Right cardiac atrium (tissue), 5 donors: Measurements from ENCODE around the gene RCAN1. TPM values are rescaled to one million over a fixed set of nuclear protein-coding genes. Genes with fewer than 3 reads are reported as not detected.

Experiments used
- ATAC-seq, 2 donors: fragments of 200-7000 bp; cut with Tn5 transposase; one replicate each; pipeline versions ENCODE4 v1.8.0 to v1.9.1; 2020; ENCODE audit warnings: moderate library complexity in 2 of 2, mild to moderate bottlenecking in 1 of 2
- DNase-seq, 3 donors: peaks; one replicate each; pipeline ENCODE4 v3.0.0-alpha.2; 2020
- H3K27ac ChIP-seq: one replicate; pipeline ENCODE4 v1.5.1; 2013; ENCODE audit warnings: mild to moderate bottlenecking, low read length, control low read depth, moderate library complexity
- H3K27me3 ChIP-seq: one replicate; pipeline ENCODE4 v1.6.1; 2013; ENCODE audit not compliant: control insufficient read depth, insufficient read depth
- H3K4me1 ChIP-seq: one replicate; pipeline ENCODE4 v1.6.1; 2013; ENCODE audit warnings: low read length; ENCODE audit not compliant: control insufficient read depth, insufficient read depth
- H3K4me3 ChIP-seq: one replicate; pipeline ENCODE4 v1.5.1; 2013; ENCODE audit warnings: low read length, control low read depth
- H3K9me3 ChIP-seq: one replicate; pipeline ENCODE4 v1.6.1; 2013; ENCODE audit warnings: low read length; ENCODE audit not compliant: control insufficient read depth
- WGBS: extraction: QIAGEN DNeasy Blood & Tissue Kit; methylation state at CpG from one replicate; pipeline ENCODE4 v1.1.7; 2013; 5-methylcytosine and 5-hydroxymethylcytosine counted together
- intact Hi-C, 4 donors: fragments of 100-400 bp; cut with DNase I; formaldehyde crosslinking; loops; one replicate each; pipeline versions ENCODE4 v1.11.0 to v1.14.0; 2022 to 2023
- polyA plus RNA-seq: library from polyadenylated mRNA; stranded (reverse); fragments of 200-250 nt; gene quantifications from one replicate; pipeline ENCODE4 v1.2.3, GENCODE V29; 2013
- total RNA-seq, 4 donors: library from RNA; stranded (reverse); fragmentation: NEBNext Ultra II Directional; extraction: Animal tissue kit (Norgen Biotek cat#: 25700); gene quantifications; one replicate each; pipeline ENCODE4 v1.2.1, GENCODE V29; 2021
- donor health status: healthy with polysubstance abuse.
- donor health status: DM: no; HTN: yes; CAD: no.
- donor health status: DM: no; HTN: no; CAD: no.
- donor health status: DM: no; HTN: yes; CAD: no; lungs with severe emphysema.
- donor health status: DM: yes; HTN: yes; CAD: no.

RCAN1 gene
- total and polyA plus RNA-seq, 5 donors: 26.7 to 39.7 (median 32.4) TPM

DNA sequence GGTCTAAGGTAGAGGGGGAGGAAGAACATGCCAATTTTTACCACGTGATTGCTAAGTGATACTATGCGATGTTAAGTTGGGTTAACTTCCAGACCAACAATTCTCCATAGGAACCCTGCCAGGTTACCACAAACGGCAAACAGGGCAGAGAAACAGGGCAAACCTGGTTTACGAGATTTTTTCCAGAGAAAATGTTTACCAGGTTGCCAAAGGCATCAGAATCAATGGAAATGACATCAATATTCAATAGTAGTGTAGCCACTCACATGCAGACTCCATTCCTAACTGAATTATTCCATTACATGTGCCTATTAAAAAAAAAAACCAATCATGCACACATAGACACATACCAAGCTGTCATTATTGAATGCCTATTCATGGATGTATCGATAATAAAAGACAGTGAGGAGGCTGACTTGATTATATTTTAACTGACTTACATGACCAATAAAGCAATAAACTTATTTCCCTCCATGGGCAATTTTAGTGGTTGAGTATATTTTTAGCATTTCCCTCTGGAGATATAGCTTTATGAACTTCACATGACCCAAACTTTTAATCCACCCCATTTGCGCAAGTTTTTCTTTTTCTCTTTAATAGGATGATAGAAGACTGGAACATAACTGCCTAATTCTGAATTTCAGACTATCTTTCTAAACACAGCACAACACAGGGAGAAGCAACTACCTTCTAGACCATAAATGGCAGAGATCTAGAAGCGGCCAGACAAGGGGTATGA lies 62.4 kb downstream of the RCAN1 start:
- DNase-seq (no peak), ATAC-seq (no peak)
- no peak overlapping the region for H3K4me3 ChIP-seq
- intact Hi-C loops: no loop called here
- no peaks in the 10 kb centered on the region for H3K9me3 ChIP-seq
- H3K27ac ChIP-seq: no peak overlapping the region
- no peaks in the 10 kb centered on the region for H3K27me3 ChIP-seq
- peaks cover 2% of the 10 kb centered on the region for H3K4me1 ChIP-seq
- WGBS: 83% methylated on average over 7 of the region's 7 CpGs

DNA sequence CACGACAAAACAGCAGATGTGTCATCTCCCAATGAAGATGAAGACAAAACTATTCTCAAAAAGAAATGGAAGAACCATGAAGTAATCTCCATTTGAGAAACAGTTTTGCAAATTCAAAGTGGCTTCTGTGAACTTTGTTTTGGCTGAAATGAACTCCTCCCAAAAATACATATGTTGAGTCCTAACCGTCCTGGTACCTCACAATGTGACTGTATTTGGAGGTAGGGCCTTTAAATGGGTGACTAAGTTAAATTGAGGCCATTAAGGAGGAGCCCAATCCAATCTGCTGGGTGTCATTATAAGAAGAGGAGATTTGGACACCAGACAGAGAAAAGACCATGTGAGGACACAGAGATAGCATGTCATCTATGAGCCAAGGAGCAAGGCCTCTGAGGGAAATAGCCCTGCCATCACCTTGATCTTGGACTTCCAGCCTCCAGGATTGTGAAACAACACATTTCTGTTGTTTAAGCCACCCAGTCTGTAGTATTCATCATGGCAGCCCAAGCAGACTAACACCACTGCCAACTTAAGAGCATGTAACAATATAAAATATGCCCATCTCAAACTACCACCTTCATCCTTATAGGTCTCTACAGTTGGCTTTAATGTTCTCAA lies 64.6 kb downstream of the RCAN1 start:
- H3K4me1 ChIP-seq: peaks cover 6% of the 10 kb centered on the region

GRCh38 chr21:34548781-34549376 lies 66.0 kb downstream of the RCAN1 start:
- intact Hi-C loops: no loop called here
- H3K4me3 ChIP-seq: no peak overlapping the region
- ATAC-seq (no peak), DNase-seq (no peak)
- 82% methylated on average over 11 of the region's 11 CpGs for WGBS
- no peaks in the 10 kb centered on the region for H3K9me3 ChIP-seq
- no peak overlapping the region for H3K27ac ChIP-seq
- no peaks in the 10 kb centered on the region for H3K27me3 ChIP-seq
- H3K4me1 ChIP-seq: peaks cover 14% of the 10 kb centered on the region

More for the DNA sequence above, 64.6 kb downstream of the RCAN1 start:
- Histone ChIP-seq H3K4me3 (no peak overlapping the region), H3K27ac (no peak overlapping the region), H3K27me3 (no peaks in the 10 kb centered on the region), H3K9me3 (no peaks in the 10 kb centered on the region)
- no peak for DNase-seq
- over 99% methylated on average over 2 of the region's 2 CpGs for WGBS
- intact Hi-C loops: no loop called here
- ATAC-seq: no peak

GRCh38 chr21:34546542-34546941 lies 68.4 kb downstream of the RCAN1 start:
- H3K4me3 ChIP-seq: no peak overlapping the region
- 70% methylated on average over 6 of the region's 6 CpGs for WGBS
- H3K4me1 ChIP-seq: peaks cover 14% of the 10 kb centered on the region
- intact Hi-C loops: no loop called here
- ATAC-seq (no peak), DNase-seq (no peak)
- no peaks in the 10 kb centered on the region for H3K9me3 ChIP-seq
- no peaks in the 10 kb centered on the region for H3K27me3 ChIP-seq
- no peak overlapping the region for H3K27ac ChIP-seq

DNA sequence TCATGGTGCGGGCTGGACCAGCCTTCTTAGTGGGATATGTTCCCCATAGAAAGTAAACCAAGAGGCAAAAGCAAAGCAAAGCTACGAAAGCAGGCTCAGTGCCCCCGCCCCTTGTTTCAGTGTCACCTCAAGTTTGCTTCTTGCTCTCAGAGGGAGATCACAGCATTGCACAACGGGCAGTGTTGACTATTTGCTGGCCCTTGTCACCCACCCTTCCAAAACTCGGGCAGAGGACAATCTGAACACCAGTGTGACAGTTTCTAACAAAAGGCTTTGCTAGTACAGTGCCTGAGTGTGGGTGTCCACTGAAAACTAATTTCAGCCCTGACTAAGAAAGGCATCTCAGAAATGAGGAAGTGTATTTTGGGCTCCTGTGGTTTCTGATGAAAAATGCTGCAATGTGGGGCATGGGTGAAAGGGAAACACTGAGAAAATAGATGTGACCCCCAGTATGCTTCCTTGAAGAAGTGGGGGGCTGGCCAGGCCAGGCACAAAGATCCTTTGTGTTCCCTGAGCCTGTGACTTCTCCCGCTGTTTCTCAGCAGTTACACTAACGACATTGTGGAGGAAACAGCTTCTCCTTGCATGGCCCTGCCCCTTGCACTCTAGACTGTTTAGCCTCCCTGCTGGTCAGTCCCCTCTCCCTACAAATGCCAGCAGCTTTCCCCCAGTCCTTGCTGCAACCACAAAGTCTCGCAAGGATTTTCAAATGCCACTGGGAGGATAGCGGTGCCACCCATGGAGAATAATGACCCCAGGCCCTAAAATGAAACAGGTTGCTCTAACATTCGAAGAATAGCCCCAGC lies 69.6 kb downstream of the RCAN1 start:
- ATAC-seq (peak; percentile 65 to 77), DNase-seq (peak in 1 of 3 donors; percentile 55)
- Histone ChIP-seq H3K9me3 (no peaks in the 10 kb centered on the region), H3K27ac (peak overlapping the region; percentile 90), H3K4me3 (no peak overlapping the region), H3K4me1 (peaks cover 14% of the 10 kb centered on the region), H3K27me3 (no peaks in the 10 kb centered on the region)
- intact Hi-C loops: no loop called here
- 43% methylated on average over 10 of the region's 10 CpGs for WGBS

GRCh38 chr21:34544032-34544496 lies 70.8 kb downstream of the RCAN1 start:
- Histone ChIP-seq H3K27ac (no peak overlapping the region), H3K4me3 (no peak overlapping the region), H3K27me3 (no peaks in the 10 kb centered on the region), H3K4me1 (peaks cover 14% of the 10 kb centered on the region), H3K9me3 (no peaks in the 10 kb centered on the region)
- DNase-seq: peak in 2 of 3 donors; percentile 47 to 76
- ATAC-seq: peak; percentile 58 to 72
- intact Hi-C loops: no loop called here
- WGBS: 91% methylated on average over 7 of the region's 7 CpGs

DNA sequence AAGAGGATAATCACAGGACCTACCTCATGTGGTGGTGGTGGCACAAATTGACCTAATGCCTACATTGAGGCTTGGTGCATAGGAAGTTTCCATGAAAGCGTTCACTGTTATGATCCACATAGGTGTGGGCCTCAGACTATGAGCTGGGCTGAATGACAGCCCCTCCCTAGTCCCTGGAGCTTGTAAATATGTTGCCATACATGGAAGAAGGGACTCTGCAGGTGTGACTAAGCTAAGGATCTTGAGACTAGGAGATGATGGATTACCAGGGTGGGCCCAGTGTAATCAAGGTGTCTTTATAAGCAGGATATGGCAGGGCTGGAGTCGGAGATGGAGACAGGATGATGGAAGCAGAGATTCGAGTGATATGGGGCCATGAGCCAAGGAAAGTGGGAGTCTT lies 71.9 kb downstream of the RCAN1 start:
- intact Hi-C loops: no loop called here

GRCh38 chr21:34540206-34540605 lies 74.7 kb downstream of the RCAN1 start:
- ATAC-seq: no peak
- DNase-seq: no peak
- Histone ChIP-seq H3K27ac (no peak overlapping the region), H3K27me3 (no peaks in the 10 kb centered on the region), H3K4me1 (peaks cover 18% of the 10 kb centered on the region), H3K4me3 (no peak overlapping the region), H3K9me3 (no peaks in the 10 kb centered on the region)
- WGBS: 85% methylated on average over 5 of the region's 5 CpGs
- intact Hi-C loops: no loop called here

More for the DNA sequence above, 71.9 kb downstream of the RCAN1 start:
- no peaks in the 10 kb centered on the region for H3K9me3 ChIP-seq
- no peak for ATAC-seq
- no peak overlapping the region for H3K4me3 ChIP-seq
- no peak for DNase-seq
- no peaks in the 10 kb centered on the region for H3K27me3 ChIP-seq
- peaks cover 14% of the 10 kb centered on the region for H3K4me1 ChIP-seq
- 96% methylated on average over 3 of the region's 3 CpGs for WGBS
- H3K27ac ChIP-seq: no peak overlapping the region

DNA sequence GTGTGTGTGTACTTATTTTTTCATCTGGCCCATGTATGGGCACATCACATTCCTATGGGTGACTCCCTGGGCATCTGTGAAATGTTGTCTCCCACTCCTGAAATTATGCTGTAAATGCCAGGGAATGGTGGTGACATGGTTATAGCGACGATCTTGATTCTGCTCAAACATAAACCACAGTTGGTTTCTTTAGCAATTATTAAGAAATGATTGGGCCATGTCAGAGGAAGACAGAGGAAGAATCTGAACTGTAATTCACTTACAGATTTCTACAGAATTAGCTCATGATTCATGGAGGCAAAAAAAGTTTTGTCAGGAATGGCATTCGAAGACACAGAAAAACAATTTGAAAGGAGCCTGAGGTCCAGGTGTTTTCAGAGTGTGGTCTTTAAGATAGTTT lies 77.1 kb downstream of the RCAN1 start:
- 65% methylated on average over 3 of the region's 3 CpGs for WGBS
- Histone ChIP-seq H3K4me3 (no peak overlapping the region), H3K4me1 (peaks cover 9% of the 10 kb centered on the region), H3K27ac (no peak overlapping the region), H3K27me3 (no peaks in the 10 kb centered on the region), H3K9me3 (no peaks in the 10 kb centered on the region)
- no peak for ATAC-seq
- intact Hi-C loops: no loop called here
- no peak for DNase-seq

DNA sequence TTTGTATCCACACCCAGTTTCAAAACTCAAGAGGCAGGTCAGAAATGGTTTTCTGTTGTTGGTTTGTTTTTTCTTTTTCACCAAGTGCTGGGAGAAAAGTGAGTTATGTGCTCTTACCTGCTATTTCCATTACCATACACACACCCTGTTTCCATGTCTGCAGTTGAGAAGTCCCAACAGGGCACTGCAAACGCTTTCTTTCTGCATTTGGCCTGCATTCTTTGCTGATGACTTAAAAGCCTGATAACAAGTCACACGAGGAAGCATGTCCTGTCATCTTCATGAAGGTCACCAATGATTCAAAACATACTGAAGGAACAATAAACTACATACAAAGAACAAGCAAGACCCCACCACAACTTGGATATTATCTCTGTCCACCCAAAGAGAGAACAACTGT lies 78.1 kb downstream of the RCAN1 start:
- intact Hi-C loops: no loop called here
- no peaks in the 10 kb centered on the region for H3K9me3 ChIP-seq
- WGBS: 16% methylated on average over 2 of the region's 2 CpGs
- peak overlapping the region; percentile 6 for H3K27ac ChIP-seq
- DNase-seq (no peak), ATAC-seq (peak in 1 of 2 donors; percentile 38)
- H3K4me1 ChIP-seq: peaks cover 9% of the 10 kb centered on the region
- no peak overlapping the region for H3K4me3 ChIP-seq
- H3K27me3 ChIP-seq: no peaks in the 10 kb centered on the region
